Activated CD8-positive, alpha-beta memory T cell treated with anti-CD3 and anti-CD28 coated beads, Interleukin-2, amount 10 ng/mL, durations not matched to agents 7 days and 5 days (primary cell): ENCODE data around the gene CAND1. TPM values are rescaled to one million over a fixed set of nuclear protein-coding genes. Genes with fewer than 3 reads are reported as not detected.

Source experiments
- ATAC-seq: fragments of 150-1000 bp; cut with Tn5 transposase; one replicate; pipeline ENCODE4 v1.10.0; 2021; ENCODE audit warnings: moderate library complexity
- CTCF ChIA-PET: fragments of 350-600 bp; sonication (Branson Sonifier 250); formaldehyde crosslinking; loops from one replicate; lab custom pipeline; 2021; ENCODE audit warnings: antibody characterized with exemption; lab: Charles Lee
- DNase-seq: peaks from one replicate; pipeline ENCODE4 v3.0.0-alpha.2; 2020
- H3K27ac Mint-ChIP-seq: one replicate; pipeline ENCODE4 v1.8.0; 2021; ENCODE audit warnings: mild to moderate bottlenecking, mixed read lengths
- H3K27me3 Mint-ChIP-seq: one replicate; pipeline ENCODE4 v1.8.0; 2021; ENCODE audit warnings: mixed read lengths
- H3K36me3 Mint-ChIP-seq: one replicate; pipeline ENCODE4 v1.8.0; 2021; ENCODE audit warnings: mild to moderate bottlenecking, mixed read lengths
- H3K4me1 Mint-ChIP-seq: one replicate; pipeline ENCODE4 v1.8.0; 2021; ENCODE audit warnings: mixed read lengths
- H3K4me3 Mint-ChIP-seq: one replicate; pipeline ENCODE4 v1.8.0; 2021; ENCODE audit warnings: mild to moderate bottlenecking, moderate library complexity, mixed read lengths
- H3K9me3 Mint-ChIP-seq: one replicate; pipeline ENCODE4 v1.8.0; 2022; ENCODE audit warnings: low read depth, mixed read lengths
- total RNA-seq, 2 experiments: library from RNA; stranded (reverse); gene quantifications; one replicate each; pipeline ENCODE4 v1.2.3, GENCODE V29; 2021

CAND1 gene
- total RNA-seq, 2 experiments from 2014 or later = 150 to 181 TPM

DNA sequence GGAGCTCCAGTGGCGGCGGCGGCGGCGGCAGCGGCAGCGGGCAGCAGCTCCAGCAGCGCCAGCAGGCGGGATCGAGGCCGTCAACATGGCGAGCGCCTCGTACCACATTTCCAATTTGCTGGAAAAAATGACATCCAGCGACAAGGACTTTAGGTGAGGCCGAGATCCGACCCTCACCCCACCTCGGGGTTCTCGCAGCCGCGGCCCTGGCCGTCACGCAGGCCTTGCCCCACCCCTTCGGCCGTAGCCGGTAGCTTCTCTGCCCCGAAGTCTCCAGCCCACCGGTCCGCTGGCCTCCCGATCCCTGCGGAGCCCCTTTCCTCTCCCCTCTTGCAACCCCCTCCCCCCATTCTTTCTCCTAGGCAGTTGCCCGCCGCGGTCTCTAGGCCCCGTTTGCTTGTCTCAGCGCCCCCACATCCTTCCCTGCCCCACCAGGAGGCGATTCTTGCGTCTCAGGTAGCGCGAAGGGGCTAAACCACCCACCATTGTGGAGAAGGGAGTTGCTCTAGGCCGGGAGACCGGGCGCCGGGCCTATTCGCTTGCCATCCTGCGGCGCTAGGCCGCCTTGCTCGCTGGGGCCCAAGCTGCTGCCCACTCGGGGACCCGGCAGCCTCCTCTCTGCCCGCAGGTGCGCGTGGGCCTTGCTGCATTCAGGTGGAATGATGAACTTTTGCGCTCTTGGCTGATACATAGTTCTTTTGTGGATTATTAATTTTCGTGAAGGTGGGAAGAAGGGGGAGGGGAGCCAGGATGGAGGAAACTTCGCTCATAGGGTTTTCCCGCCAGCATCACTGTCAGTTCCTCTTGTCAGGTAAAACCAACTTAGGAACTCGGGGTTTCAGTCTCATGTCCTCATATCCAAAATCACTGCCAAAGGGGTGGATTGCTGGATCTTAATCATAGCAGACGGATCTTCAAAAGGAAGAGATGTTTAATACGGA is 745 bp downstream of the CAND1 start:
- Mint-ChIP-seq H3K4me1 (peaks cover 53% of the 10 kb centered on the region), H3K27ac (peak overlapping the region; percentile 98), H3K27me3 (no peaks in the 10 kb centered on the region), H3K36me3 (peaks cover 20% of the 10 kb centered on the region), H3K4me3 (peak overlapping the region; percentile 90), H3K9me3 (no peaks in the 10 kb centered on the region)
- ATAC-seq (peak; percentile 9), DNase-seq (peak; percentile 69)
- CTCF ChIA-PET = interaction anchor here (1.0 to 2.0 kb wide), 10 partner anchors 9 to 1476 kb away, joined by 3 to 5 read pairs (median 4); partner anchors contain the start of gene SLC35E3

DNA sequence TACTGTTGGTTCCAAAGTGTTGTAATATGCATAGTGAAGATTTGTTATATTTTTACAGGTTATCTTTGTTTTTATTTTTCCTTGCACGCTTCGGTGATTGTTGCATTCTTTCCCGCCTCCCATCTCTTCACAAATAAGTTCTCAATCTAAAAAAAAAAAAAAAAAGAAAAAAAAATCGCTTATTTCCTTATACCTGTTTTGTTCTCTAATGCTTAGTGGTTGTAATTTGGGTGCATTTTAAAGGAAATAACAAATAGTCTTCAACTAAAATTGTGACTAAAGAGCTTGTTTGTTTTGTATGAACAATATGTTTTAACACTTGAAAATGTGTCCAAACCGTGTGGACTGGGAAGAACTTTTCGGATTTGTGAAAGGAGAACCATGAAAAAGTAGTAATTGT is 1.5 kb downstream of the CAND1 start:
- no peaks in the 10 kb centered on the region for H3K27me3 Mint-ChIP-seq
- no peak for DNase-seq
- no peaks in the 10 kb centered on the region for H3K9me3 Mint-ChIP-seq
- no peak for ATAC-seq
- CTCF ChIA-PET = interaction anchor here (1.3 to 1.9 kb wide), 3 partner anchors 10 to 244 kb away, joined by 4 to 5 read pairs (median 4); no protein-coding TSS in a partner anchor
- H3K27ac Mint-ChIP-seq = peak overlapping the region; percentile 98
- H3K4me1 Mint-ChIP-seq = peaks cover 59% of the 10 kb centered on the region
- H3K36me3 Mint-ChIP-seq = peaks cover 24% of the 10 kb centered on the region
- H3K4me3 Mint-ChIP-seq = peak overlapping the region; percentile 90

DNA sequence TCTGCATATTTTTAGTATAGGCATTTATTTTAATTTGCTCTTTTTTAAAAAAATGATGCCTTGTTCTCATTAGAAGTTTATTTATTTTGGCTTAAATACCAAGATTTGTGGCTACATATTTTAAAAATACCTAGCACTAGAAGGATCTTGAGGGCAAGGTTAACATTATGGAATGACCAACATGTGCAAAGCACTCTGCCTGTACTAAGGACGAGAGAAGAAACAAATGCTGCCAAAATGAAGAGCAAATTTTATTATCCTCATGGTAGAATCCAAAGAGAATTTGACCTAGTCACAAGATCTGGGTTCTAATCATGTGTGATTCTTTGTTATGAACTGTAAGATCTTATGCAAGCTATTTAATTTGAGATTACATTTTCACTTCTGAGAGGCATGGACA is 2.8 kb downstream of the CAND1 start:
- H3K4me1 Mint-ChIP-seq = peaks cover 71% of the 10 kb centered on the region
- no peak overlapping the region for H3K27ac Mint-ChIP-seq
- DNase-seq (no peak), ATAC-seq (no peak)
- no peaks in the 10 kb centered on the region for H3K9me3 Mint-ChIP-seq
- H3K36me3 Mint-ChIP-seq = peaks cover 29% of the 10 kb centered on the region
- CTCF ChIA-PET = no interaction called here
- peak overlapping the region; percentile 4 for H3K4me3 Mint-ChIP-seq
- no peaks in the 10 kb centered on the region for H3K27me3 Mint-ChIP-seq

DNA sequence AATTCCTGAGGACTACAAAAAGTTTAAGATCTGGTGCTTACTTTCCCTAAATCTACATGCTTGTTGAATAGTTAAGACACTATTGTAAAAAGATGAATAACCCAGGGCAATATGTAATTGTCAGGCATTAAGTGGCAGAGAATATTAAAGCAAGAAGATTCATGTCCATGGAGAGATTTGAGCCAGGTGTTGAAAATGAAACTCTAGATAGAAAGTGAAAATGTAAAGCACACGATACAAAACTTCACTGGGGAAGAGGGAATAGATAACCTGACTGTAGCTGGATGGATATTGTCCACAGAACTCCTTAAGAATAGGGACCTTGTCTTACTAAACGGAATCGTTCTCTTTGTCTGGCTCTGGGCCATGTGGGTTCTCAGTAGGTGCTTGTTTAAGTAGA is 5.0 kb downstream of the CAND1 start:
- H3K4me3 Mint-ChIP-seq = peak overlapping the region; percentile 43
- peaks cover 68% of the 10 kb centered on the region for H3K4me1 Mint-ChIP-seq
- ATAC-seq = no peak
- peaks cover 47% of the 10 kb centered on the region for H3K36me3 Mint-ChIP-seq
- H3K27me3 Mint-ChIP-seq = no peaks in the 10 kb centered on the region
- H3K27ac Mint-ChIP-seq = no peak overlapping the region
- DNase-seq = no peak
- no peaks in the 10 kb centered on the region for H3K9me3 Mint-ChIP-seq
- CTCF ChIA-PET = no interaction called here

DNA sequence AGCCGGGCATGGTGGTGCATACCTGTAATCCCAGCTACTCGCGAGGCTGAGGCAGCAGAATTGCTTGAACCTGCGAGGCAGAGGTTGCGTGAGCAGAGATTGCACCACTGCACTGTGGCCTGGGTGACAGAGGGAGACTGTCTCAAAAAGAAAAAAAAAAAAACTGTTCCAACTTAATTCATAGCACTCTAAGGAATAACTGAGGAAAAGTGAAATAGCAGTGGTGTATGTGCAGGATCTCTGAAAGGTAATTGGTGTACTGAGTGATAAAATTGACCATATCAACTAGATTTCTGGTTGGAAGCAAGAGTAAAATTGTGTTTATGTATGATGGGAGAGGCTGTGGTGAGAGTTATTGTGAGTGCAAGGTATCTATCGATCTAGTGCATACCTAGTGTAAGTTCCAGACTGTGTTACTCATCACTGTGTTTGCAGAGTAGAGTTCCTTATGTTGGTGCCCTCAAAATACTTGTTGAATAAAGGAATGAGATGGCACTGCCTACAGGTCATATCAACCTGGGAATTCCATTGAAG is 6.3 kb downstream of the CAND1 start:
- no peaks in the 10 kb centered on the region for H3K27me3 Mint-ChIP-seq
- H3K36me3 Mint-ChIP-seq = peaks cover 43% of the 10 kb centered on the region
- no peak overlapping the region for H3K4me3 Mint-ChIP-seq
- CTCF ChIA-PET = no interaction called here
- no peak for ATAC-seq
- H3K4me1 Mint-ChIP-seq = peaks cover 65% of the 10 kb centered on the region
- H3K27ac Mint-ChIP-seq = no peak overlapping the region
- no peaks in the 10 kb centered on the region for H3K9me3 Mint-ChIP-seq
- no peak for DNase-seq

DNA sequence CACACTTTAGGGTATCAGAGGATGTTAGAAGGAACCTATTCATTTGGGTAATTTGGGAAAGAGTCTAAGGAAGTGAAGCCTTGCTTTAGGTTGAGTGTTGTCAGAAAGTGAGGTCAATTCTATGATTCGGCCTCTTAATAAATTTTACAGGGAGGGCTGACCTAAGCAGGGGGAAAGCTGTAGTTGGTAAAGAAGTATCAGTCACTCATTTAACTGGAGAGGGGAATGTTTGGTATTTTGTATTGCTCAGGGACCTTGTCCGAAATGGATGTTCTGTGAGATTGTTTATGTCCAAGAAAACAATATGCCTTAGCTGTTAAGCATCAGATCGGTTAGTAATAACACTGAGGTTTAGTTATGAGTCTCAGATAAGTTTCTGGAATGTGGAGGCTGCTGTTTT is 7.3 kb downstream of the CAND1 start:
- DNase-seq (no peak), ATAC-seq (no peak)
- H3K9me3 Mint-ChIP-seq = no peaks in the 10 kb centered on the region
- H3K4me1 Mint-ChIP-seq = peaks cover 60% of the 10 kb centered on the region
- H3K27me3 Mint-ChIP-seq = no peaks in the 10 kb centered on the region
- H3K4me3 Mint-ChIP-seq = no peak overlapping the region
- no peak overlapping the region for H3K27ac Mint-ChIP-seq
- peaks cover 43% of the 10 kb centered on the region for H3K36me3 Mint-ChIP-seq
- CTCF ChIA-PET = interaction anchor here (2.4 kb wide), 1 partner anchor 10 kb away, joined by 5 read pairs; no protein-coding TSS in a partner anchor

DNA sequence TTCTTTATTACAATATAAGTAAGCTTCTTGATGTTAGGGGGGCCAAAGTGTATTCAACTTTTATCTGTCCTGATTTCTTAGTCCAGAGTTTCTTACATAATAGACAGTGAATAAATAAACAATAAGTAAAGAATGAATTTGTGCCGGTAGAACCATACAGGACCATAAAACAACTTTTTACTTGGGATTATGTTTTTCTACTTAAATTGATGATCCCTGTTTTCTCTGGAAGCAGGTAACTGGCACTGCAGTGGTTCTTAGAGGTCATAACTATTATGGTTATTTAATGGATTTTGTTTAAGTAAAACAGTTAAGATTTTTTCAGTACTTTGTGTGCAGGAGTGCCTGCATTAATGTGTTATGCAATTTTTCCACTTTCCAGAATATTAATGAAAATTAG is 10.5 kb downstream of the CAND1 start:
- Mint-ChIP-seq H3K4me3 (no peak overlapping the region), H3K36me3 (peaks cover 48% of the 10 kb centered on the region), H3K9me3 (no peaks in the 10 kb centered on the region), H3K27ac (no peak overlapping the region), H3K27me3 (no peaks in the 10 kb centered on the region), H3K4me1 (peaks cover 37% of the 10 kb centered on the region)
- DNase-seq = no peak
- CTCF ChIA-PET = interaction anchor here (1.5 kb wide), 2 partner anchors 11 to 47 kb away, joined by 3 to 5 read pairs; partner anchors contain the start of gene CAND1
- no peak for ATAC-seq

DNA sequence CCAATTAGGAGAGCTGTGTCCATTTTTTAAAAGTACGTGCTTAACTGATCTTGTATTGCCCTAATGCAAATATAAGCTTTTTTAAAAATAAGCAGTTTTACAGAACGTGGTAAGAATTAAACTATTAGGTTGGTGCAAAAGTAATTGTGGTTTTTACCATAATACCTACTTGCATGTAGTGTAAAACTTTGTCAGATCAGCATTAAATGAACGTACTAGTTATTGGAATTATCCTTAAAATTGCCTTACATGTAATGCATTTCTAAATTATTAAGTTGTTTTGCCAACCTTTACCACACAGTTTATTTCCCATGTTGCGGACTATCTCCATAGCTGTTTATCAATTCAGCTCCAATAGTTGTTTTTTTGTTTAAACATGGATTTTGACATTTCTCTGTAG is 10.9 kb downstream of the CAND1 start:
- Mint-ChIP-seq H3K4me1 (peaks cover 33% of the 10 kb centered on the region), H3K9me3 (no peaks in the 10 kb centered on the region), H3K27me3 (no peaks in the 10 kb centered on the region), H3K4me3 (no peak overlapping the region), H3K36me3 (peaks cover 49% of the 10 kb centered on the region), H3K27ac (no peak overlapping the region)
- CTCF ChIA-PET = interaction anchor here (1.5 kb wide), 1 partner anchor 46 kb away, joined by 3 read pairs; no protein-coding TSS in a partner anchor
- DNase-seq (no peak), ATAC-seq (no peak)

DNA sequence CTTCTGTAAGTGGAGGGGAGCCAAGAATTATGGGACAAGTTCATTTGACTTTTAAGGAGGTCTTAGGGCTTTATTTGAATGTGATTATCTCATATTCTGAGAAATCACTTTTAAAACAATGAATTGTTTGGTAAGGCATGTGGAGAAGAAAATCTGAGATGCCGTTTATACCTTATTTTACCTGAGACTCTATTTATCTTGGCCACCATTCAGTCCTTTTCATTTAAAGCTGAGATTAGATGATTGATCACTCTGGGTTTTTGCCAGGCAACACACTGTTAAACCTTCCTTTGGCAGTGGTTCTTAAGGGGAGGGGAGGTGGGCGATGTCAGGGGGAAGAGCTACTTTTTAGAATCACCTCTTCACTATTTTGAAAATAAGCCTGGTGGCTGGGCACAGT is 11.4 kb downstream of the CAND1 start:
- DNase-seq (no peak), ATAC-seq (no peak)
- no peak overlapping the region for H3K4me3 Mint-ChIP-seq
- no peaks in the 10 kb centered on the region for H3K9me3 Mint-ChIP-seq
- H3K27me3 Mint-ChIP-seq = no peaks in the 10 kb centered on the region
- H3K4me1 Mint-ChIP-seq = peaks cover 31% of the 10 kb centered on the region
- CTCF ChIA-PET = interaction anchor here (1.5 kb wide), 1 partner anchor 46 kb away, joined by 3 read pairs; no protein-coding TSS in a partner anchor
- H3K27ac Mint-ChIP-seq = no peak overlapping the region
- peaks cover 49% of the 10 kb centered on the region for H3K36me3 Mint-ChIP-seq

DNA sequence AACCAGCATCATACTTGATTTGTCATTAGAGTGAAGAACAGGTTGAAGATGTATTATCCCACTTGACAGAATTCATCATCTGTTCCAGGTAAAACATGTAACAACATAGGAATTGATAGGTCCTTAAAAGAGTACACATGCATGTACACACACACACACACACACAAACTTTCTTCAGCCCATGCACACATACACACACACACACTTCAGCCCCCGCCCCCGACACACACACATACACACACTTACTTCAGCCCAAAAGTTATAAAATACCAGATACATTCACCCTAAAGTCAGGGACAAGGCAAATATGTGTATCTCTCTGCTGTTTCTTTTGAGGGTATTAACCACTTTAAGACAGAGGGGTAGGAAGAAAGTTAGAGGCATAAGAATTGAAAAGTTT is 15.4 kb downstream of the CAND1 start:
- CTCF ChIA-PET = no interaction called here
- no peak for ATAC-seq
- Mint-ChIP-seq H3K9me3 (no peaks in the 10 kb centered on the region), H3K27ac (no peak overlapping the region), H3K4me3 (no peak overlapping the region), H3K36me3 (peaks cover 47% of the 10 kb centered on the region), H3K27me3 (no peaks in the 10 kb centered on the region), H3K4me1 (peaks cover 23% of the 10 kb centered on the region)
- DNase-seq = no peak

DNA sequence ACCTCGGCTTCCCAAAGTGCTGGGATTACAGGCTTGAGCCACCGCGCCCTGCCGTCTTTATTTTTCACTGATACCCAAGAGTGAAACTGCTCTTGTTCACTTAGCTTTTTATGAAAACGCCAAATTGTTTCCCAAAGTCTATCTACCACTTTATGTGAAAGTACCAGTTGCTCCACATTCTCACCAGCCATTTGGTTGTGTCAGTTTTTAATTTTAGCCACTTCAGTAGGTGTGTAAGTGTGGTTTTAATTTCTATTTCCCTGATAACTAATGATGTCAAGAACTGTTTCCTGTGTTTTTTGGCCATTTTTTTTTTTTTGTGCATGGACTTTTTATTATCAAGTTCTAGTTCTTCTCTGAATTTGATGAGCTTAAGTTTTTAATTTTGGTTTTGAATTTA is 17.1 kb downstream of the CAND1 start:
- no peak overlapping the region for H3K4me3 Mint-ChIP-seq
- H3K27ac Mint-ChIP-seq = no peak overlapping the region
- no peak for ATAC-seq
- H3K9me3 Mint-ChIP-seq = no peaks in the 10 kb centered on the region
- peaks cover 22% of the 10 kb centered on the region for H3K4me1 Mint-ChIP-seq
- no peak for DNase-seq
- peaks cover 58% of the 10 kb centered on the region for H3K36me3 Mint-ChIP-seq
- CTCF ChIA-PET = interaction anchor here (1.8 kb wide), 1 partner anchor 9 kb away, joined by 5 read pairs; no protein-coding TSS in a partner anchor
- H3K27me3 Mint-ChIP-seq = no peaks in the 10 kb centered on the region

DNA sequence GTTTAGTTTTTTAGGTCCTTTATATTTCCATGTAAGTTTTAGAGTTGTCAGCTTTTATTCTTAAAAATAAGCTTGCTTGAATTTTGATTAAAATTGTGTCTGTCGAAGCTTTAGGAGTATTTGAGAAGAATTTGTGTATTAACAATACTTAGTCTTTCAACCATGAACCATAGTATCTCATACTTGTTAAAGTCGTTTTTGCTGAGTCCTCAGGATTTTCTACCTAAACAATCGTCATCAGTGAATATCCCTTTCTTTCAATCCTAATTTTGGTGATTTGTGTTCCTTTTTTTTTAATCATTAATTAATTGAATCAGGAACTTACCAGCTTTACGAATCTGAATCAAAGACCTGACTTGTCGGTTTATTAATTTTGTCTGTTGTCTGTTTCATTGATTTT is 18.2 kb downstream of the CAND1 start:
- no peaks in the 10 kb centered on the region for H3K27me3 Mint-ChIP-seq
- no peak overlapping the region for H3K27ac Mint-ChIP-seq
- no peak for ATAC-seq
- H3K4me1 Mint-ChIP-seq = peaks cover 18% of the 10 kb centered on the region
- H3K36me3 Mint-ChIP-seq = peaks cover 53% of the 10 kb centered on the region
- CTCF ChIA-PET = interaction anchor here (1.3 to 1.8 kb wide), 2 partner anchors 10 to 18 kb away, joined by 3 to 5 read pairs; partner anchors contain the start of gene CAND1
- H3K4me3 Mint-ChIP-seq = no peak overlapping the region
- no peaks in the 10 kb centered on the region for H3K9me3 Mint-ChIP-seq
- DNase-seq = no peak

DNA sequence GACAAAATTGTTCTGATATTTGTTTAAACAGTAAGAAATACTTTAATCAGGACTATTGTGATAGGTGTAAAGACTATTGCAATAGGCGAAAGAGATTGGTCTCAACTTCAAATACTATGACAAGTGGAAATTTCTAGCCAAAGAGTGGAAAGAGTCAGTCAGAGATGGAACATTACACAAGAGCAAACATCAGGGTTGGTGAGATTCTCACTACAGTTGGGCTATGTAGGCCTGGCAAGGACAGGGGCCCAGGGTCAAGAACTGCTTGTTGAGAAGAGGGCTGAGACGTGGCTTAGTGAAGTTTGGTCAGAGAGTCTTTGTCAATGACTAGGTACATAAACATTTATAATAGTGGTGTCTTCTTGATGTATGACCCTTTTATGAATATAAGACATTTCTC is 19.4 kb downstream of the CAND1 start:
- no peaks in the 10 kb centered on the region for H3K27me3 Mint-ChIP-seq
- H3K4me1 Mint-ChIP-seq = peaks cover 18% of the 10 kb centered on the region
- peak; percentile 47 for ATAC-seq
- H3K9me3 Mint-ChIP-seq = no peaks in the 10 kb centered on the region
- no peak for DNase-seq
- CTCF ChIA-PET = no interaction called here
- H3K36me3 Mint-ChIP-seq = peaks cover 53% of the 10 kb centered on the region
- no peak overlapping the region for H3K27ac Mint-ChIP-seq
- H3K4me3 Mint-ChIP-seq = no peak overlapping the region
